Peyer's patch (tissue), 4 donors: Measurements from ENCODE around the gene IQGAP2. TPM values are rescaled to one million over a fixed set of nuclear protein-coding genes. Genes with fewer than 3 reads are reported as not detected.

ENCODE experiments used
- DNase-seq, 3 donors: peaks; one replicate each; pipeline ENCODE4 v3.0.0-alpha.2; 2017 to 2019
- H3K27ac ChIP-seq, 4 donors: fragments of 200-600 bp; sonication (generic); one replicate each; pipeline ENCODE4 v1.5.1; 2016 to 2019
- H3K27me3 ChIP-seq, 2 donors: fragments of 200-600 bp; sonication (generic); one replicate each; pipeline ENCODE4 v1.5.1; 2019
- H3K36me3 ChIP-seq, 3 donors: fragments of 200-600 bp; sonication (generic); one replicate each; pipeline ENCODE4 v1.5.1; 2016 to 2019
- H3K4me1 ChIP-seq, 4 donors: fragments of 200-600 bp; sonication (generic); one replicate each; pipeline ENCODE4 v1.5.1; 2016 to 2019
- H3K4me3 ChIP-seq, 4 donors: fragments of 200-600 bp; sonication (generic); 1 replicate in 3 of 4; 2 replicates in 1 of 4; pipeline ENCODE4 v1.5.1; 2016 to 2019; ENCODE audit warnings: mild to moderate bottlenecking in 1 of 4
- H3K9me3 ChIP-seq, 4 donors: fragments of 200-600 bp; sonication (generic); one replicate each; pipeline ENCODE4 v1.5.1; 2016 to 2019; ENCODE audit warnings: mild to moderate bottlenecking in 1 of 4
- POLR2A ChIP-seq, 2 donors: fragments of 450-650 bp; IDR thresholded peaks; one replicate each; pipeline ENCODE4 v1.5.1; 2017; ENCODE audit warnings: antibody characterized with exemption in 2 of 2, mild to moderate bottlenecking in 2 of 2, moderate library complexity in 2 of 2
- total RNA-seq, 4 donors: library from RNA; depleted of rRNA; stranded (reverse); fragments of >200 nt; gene quantifications; one replicate each; pipeline ENCODE4 v1.1.0, GENCODE V29; 2016
- TF ChIP-seq, protein P1 (sequence below), 6 experiments: fragments of 450-650 bp in 4 of 6; fragments of 200-600 bp in 2 of 6; sonication (generic) in 1 of 6; IDR thresholded peaks; one replicate each; pipeline ENCODE4 v1.5.1; 2017 to 2019; ENCODE audit warnings: antibody characterized with exemption in 6 of 6, mild to moderate bottlenecking in 3 of 6, moderate library complexity in 1 of 6

Gene IQGAP2
- total RNA-seq, 4 donors from 2014 or later = 58.6 to 110 (median 84.7) TPM

DNA sequence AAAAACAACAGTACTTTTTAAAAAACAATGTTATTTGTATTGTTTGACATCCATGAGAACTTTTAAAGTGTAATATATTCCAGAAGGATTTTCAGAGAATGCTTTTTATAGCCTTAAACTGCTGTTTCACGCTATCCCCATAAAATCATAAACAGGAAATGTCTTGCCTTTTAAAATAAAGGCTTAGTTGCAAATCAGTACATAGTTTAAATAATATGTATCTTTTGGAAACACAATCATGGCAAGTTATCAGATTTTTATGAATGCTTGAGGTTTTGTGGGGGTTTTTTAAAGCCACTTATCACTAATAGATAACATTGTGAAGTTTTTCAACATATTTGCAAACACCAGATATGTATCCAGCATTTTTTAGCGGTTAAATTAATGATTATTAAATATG lies 257.3 kb downstream of the IQGAP2 start:
- H3K27me3 ChIP-seq = no peaks in the 10 kb centered on the region
- no peak for DNase-seq
- H3K4me1 ChIP-seq = no peaks in the 10 kb centered on the region
- H3K27ac ChIP-seq = no peak overlapping the region
- H3K9me3 ChIP-seq = no peaks in the 10 kb centered on the region
- H3K4me3 ChIP-seq = no peak overlapping the region
- H3K36me3 ChIP-seq = peaks cover 0 to 31% (median 0%) of the 10 kb centered on the region in 3 donors
- TF ChIP-seq, protein P1, sequence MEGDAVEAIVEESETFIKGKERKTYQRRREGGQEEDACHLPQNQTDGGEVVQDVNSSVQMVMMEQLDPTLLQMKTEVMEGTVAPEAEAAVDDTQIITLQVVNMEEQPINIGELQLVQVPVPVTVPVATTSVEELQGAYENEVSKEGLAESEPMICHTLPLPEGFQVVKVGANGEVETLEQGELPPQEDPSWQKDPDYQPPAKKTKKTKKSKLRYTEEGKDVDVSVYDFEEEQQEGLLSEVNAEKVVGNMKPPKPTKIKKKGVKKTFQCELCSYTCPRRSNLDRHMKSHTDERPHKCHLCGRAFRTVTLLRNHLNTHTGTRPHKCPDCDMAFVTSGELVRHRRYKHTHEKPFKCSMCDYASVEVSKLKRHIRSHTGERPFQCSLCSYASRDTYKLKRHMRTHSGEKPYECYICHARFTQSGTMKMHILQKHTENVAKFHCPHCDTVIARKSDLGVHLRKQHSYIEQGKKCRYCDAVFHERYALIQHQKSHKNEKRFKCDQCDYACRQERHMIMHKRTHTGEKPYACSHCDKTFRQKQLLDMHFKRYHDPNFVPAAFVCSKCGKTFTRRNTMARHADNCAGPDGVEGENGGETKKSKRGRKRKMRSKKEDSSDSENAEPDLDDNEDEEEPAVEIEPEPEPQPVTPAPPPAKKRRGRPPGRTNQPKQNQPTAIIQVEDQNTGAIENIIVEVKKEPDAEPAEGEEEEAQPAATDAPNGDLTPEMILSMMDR (IDR thresholded peaks at IDR 0.05) = no peak
- no peak for TF ChIP-seq POLR2A (IDR thresholded peaks at IDR 0.05)

DNA sequence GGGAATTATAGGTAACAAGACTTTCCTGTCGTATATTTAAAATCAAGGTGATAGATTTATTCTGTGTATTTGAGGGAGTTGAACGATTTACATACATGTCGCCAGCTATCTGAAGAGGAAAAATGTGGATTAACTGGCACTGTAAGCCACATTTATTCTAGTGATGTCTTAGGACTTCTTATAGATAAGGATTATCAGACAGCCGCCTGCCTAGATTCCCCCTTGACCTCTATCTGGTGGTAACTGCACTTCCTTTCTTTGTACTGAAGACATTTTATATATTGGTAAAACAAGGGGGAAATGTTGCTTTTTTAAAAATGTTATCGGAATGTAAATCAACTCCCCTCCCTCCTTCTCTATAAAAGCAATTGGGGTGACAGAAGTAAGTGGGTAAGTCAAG lies 259.4 kb downstream of the IQGAP2 start:
- no peak for DNase-seq
- H3K36me3 ChIP-seq = peaks cover 0 to 26% (median 0%) of the 10 kb centered on the region in 3 donors
- TF ChIP-seq, protein P1 (IDR thresholded peaks at IDR 0.05) = no peak
- no peaks in the 10 kb centered on the region for H3K4me1 ChIP-seq
- no peak overlapping the region for H3K27ac ChIP-seq
- H3K9me3 ChIP-seq = no peaks in the 10 kb centered on the region
- no peaks in the 10 kb centered on the region for H3K27me3 ChIP-seq
- no peak overlapping the region for H3K4me3 ChIP-seq

DNA sequence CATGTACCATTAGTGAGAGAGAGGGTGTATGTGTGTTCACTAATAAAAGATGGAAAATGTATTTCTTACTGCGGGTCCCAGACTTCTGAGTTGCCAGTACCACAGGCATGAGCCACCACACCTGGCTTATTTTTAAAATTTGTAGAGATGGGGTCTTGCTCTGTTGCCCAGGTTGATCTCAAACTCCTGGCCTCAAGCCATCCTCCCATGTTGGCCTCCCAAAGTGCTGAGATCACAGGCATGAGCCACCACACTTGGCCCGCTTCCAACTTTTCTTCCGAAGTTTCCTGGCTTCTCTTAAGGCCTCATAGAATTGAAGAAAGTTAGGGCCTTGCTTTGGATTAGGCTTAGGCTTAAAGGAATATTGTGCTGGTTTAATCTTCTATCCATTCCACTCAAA lies 260.5 kb downstream of the IQGAP2 start:
- TF ChIP-seq POLR2A (IDR thresholded peaks at IDR 0.05) = no peak
- TF ChIP-seq, protein P1 (IDR thresholded peaks at IDR 0.05) = no peak
- Histone ChIP-seq H3K4me1 (no peaks in the 10 kb centered on the region), H3K27me3 (no peaks in the 10 kb centered on the region), H3K9me3 (no peaks in the 10 kb centered on the region), H3K36me3 (peaks cover 0 to 23% (median 0%) of the 10 kb centered on the region in 3 donors), H3K27ac (no peak overlapping the region), H3K4me3 (no peak overlapping the region)
- no peak for DNase-seq

DNA sequence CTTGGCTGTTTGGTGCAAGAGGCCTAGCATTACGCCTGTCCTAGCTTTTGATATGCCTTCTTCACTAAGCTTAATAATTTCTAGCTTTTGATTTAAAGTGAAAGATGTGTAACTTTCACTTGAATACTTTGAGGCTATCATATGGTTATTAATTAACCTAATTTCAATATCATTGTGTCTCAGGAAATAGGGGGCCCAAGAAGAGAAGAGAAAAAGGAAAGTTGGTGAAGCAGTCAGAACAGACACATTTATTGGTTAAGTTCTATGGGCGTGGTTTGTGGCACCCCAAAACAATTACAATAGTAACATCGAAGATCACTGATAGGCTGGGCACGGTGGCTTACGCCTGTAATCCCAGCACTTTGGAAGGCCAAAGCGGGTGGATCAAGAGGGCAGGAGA lies 261.0 kb downstream of the IQGAP2 start:
- Histone ChIP-seq H3K36me3 (peaks cover 0 to 20% (median 0%) of the 10 kb centered on the region in 3 donors), H3K4me3 (no peak overlapping the region), H3K27ac (no peak overlapping the region), H3K4me1 (no peaks in the 10 kb centered on the region), H3K9me3 (no peaks in the 10 kb centered on the region), H3K27me3 (no peaks in the 10 kb centered on the region)
- TF ChIP-seq POLR2A (IDR thresholded peaks at IDR 0.05) = no peak
- TF ChIP-seq, protein P1 (IDR thresholded peaks at IDR 0.05) = no peak
- no peak for DNase-seq

DNA sequence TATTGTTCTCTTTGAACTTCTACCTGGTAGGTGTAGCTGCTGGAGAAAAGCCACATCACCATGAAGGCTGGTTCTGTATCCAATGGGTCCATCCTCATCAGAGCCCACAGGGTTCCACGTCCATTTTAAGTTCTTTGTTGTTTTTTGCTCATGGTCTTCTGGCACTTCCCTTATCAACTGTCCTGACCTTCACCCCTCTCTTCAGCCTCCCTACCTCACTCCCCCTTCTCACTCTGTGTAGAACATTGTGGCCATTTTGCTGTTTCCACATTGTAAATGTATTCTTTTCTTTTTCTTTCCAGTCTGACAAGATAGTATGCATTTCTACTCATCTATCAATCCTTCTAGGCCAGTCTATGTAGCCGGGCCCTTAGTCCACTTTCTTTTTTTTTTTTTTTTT lies 264.4 kb downstream of the IQGAP2 start:
- TF ChIP-seq, protein P1 (IDR thresholded peaks at IDR 0.05) = no peak
- TF ChIP-seq POLR2A (IDR thresholded peaks at IDR 0.05) = no peak
- Histone ChIP-seq H3K9me3 (no peaks in the 10 kb centered on the region), H3K27ac (no peak overlapping the region), H3K27me3 (no peaks in the 10 kb centered on the region), H3K36me3 (peaks cover 0 to 34% (median 0%) of the 10 kb centered on the region in 3 donors), H3K4me1 (no peaks in the 10 kb centered on the region), H3K4me3 (no peak overlapping the region)
- DNase-seq = no peak

DNA sequence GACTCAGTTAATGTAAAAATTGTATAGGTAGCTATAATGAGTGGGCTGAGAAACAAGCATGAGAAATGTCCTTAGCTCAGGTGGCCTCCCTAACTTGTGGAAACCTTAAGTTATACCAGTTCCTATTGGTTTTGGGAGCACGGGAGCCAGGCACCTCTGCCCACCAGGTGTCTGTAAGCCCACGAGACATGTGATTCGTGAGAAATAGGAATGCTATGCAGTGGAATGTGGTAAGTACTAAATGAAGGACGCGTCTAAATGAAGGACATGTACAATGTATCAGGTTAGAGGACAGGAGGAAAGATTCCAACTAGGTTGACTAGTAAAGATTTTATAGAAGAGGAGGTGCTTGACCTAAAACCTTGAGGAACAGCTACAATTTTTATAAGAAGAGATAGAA lies 266.2 kb downstream of the IQGAP2 start:
- TF ChIP-seq, protein P1 (IDR thresholded peaks at IDR 0.05) = no peak
- no peak for TF ChIP-seq POLR2A (IDR thresholded peaks at IDR 0.05)
- Histone ChIP-seq H3K9me3 (no peaks in the 10 kb centered on the region), H3K4me3 (no peak overlapping the region), H3K27ac (no peak overlapping the region), H3K27me3 (no peaks in the 10 kb centered on the region), H3K4me1 (no peaks in the 10 kb centered on the region), H3K36me3 (peaks cover 0 to 34% (median 0%) of the 10 kb centered on the region in 3 donors)
- no peak for DNase-seq
